ENCODE data around the gene FASTKD2. TPM values are rescaled to one million over a fixed set of nuclear protein-coding genes. Genes with fewer than 3 reads are reported as not detected.

Gene FASTKD2
- polyA plus RNA-seq, 3 donors from 2014 or later = 14.2 to 19.4 (median 18.5) TPM

DNA sequence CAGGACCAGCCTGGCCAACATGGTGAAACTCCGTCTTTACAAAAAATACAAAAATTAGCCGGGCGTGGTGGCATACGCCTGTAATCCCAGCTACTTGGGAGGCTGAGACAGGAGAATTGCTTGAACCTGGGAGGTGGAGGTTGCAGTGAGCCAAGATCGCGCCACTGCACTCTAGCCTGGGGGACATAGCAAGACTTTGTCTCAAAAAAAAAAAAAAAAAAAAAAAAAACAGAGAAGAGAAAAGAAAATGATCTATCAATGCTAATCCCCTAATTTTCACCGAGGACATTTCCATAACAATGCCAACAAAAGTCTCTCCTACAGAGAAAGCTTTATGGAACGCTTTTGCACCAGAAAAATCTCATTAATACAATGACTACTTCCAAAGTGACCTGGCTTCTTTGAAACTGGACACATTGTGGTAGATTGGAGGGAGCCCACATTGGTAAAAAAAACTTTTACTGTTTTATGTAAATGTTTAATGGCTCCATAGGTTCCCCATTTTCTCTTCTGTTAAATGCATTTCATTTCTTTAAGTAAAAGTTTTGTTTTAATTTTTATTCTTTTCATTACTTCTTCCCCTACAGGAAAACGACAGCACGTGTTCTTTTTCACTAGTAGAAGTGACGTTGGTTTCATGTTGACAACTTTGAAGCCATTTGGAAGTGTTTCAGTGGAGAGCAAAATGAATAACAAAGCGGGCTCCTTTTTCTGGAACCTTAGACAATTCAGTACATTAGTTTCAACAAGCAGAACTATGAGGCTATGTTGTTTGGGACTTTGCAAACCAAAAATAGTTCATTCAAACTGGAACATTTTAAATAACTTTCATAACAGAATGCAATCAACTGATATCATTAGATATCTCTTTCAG is 888 bp downstream of the FASTKD2 start:
- peak overlapping the region in 5 of 6 donors; percentile 97 to 98 (median 98) for H3K27ac Mint-ChIP-seq
- peaks cover 5 to 14% (median 9%) of the 10 kb centered on the region in 3 donors for H3K27me3 Mint-ChIP-seq (ENCODE audit: low read depth in 3 of 3)
- H3K36me3 Mint-ChIP-seq = peaks cover 10 to 20% (median 11%) of the 10 kb centered on the region in 3 donors
- H3K4me1 Mint-ChIP-seq = peaks cover 27 to 45% of the 10 kb centered on the region in 2 donors
- no peaks in the 10 kb centered on the region for H3K9me3 Mint-ChIP-seq
- DNase-seq = no peak
- peak overlapping the region; percentile 94 to 98 (median 95) for H3K4me3 Mint-ChIP-seq

DNA sequence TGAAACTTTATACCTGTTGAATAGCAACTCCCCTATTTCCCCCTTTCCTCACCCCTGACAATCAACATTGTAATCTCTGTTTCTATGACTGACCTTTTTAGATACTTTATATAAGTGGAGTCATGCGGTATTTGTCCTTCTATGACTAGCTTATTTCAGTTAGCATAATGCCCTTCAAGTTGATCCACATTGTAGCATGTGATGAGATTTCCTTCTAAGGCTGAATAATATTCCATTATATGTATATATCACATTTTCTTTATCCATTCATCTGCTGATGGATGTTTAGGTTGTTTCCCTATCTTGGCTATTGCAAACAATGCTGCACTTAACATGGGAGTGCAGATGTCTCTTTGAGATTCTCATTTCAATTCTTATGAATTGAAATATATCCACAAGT is 9.5 kb downstream of the FASTKD2 start:
- no peak overlapping the region for H3K4me3 Mint-ChIP-seq
- H3K36me3 Mint-ChIP-seq = peaks cover 31 to 62% (median 35%) of the 10 kb centered on the region in 3 donors
- peaks cover 0 to 4% (median 0%) of the 10 kb centered on the region in 6 donors for H3K9me3 Mint-ChIP-seq
- no peak for DNase-seq
- H3K27ac Mint-ChIP-seq = no peak overlapping the region
- H3K27me3 Mint-ChIP-seq (ENCODE audit: low read depth in 3 of 3) = no peaks in the 10 kb centered on the region
- peaks cover 17 to 43% of the 10 kb centered on the region in 2 donors for H3K4me1 Mint-ChIP-seq

DNA sequence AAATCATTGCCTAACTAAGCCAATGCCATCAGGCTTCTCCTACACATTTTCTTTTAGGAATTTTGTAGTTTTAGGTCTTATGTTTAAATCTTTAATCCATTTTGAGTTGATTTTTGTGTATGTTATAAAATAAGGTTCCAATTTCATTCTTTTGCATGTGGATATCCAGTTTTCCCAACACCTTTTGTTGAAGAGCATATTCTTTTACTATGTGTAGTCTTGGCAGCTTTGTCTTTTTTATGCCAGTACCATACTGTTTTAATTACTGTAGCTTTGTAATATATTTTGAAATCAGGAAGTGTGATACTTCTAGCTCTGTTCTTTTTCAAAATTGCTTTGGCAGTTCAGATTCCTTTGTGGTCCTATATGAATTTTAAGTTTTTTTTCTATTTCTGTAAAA is 11.0 kb downstream of the FASTKD2 start:
- Mint-ChIP-seq H3K9me3 (peaks cover 0 to 8% (median 4%) of the 10 kb centered on the region in 6 donors), H3K27ac (no peak overlapping the region), H3K4me3 (no peak overlapping the region), H3K27me3 (ENCODE audit: low read depth in 3 of 3) (no peaks in the 10 kb centered on the region), H3K4me1 (peaks cover 19 to 37% of the 10 kb centered on the region in 2 donors), H3K36me3 (peaks cover 37 to 64% (median 40%) of the 10 kb centered on the region in 3 donors)
- no peak for DNase-seq

DNA sequence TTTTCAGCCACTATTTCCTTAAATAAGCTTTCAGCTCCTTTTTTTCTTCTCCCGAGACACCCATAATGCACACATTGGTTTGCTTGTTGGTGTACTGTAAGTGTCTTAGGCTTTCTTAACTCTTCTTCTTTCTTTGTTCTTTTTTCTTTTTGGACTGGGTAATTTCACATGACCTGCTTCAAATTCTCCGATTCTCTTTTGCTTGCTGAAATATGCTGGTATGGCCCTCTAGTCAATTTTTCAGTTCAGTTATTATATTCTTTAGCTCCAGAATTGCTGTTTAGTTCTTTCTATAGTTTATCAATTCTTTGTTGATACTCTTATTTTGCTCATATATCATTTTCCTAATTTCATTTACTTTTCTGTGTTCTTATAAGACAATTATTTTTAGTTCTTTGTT is 15.3 kb downstream of the FASTKD2 start:
- Mint-ChIP-seq H3K27me3 (ENCODE audit: low read depth in 3 of 3) (no peaks in the 10 kb centered on the region), H3K27ac (peak overlapping the region in 1 of 6 donors; percentile 84), H3K36me3 (peaks cover 43 to 73% (median 48%) of the 10 kb centered on the region in 3 donors), H3K9me3 (peaks cover 0 to 8% (median 4%) of the 10 kb centered on the region in 6 donors), H3K4me1 (peaks cover 14 to 23% of the 10 kb centered on the region in 2 donors), H3K4me3 (no peak overlapping the region)
- DNase-seq = no peak

DNA sequence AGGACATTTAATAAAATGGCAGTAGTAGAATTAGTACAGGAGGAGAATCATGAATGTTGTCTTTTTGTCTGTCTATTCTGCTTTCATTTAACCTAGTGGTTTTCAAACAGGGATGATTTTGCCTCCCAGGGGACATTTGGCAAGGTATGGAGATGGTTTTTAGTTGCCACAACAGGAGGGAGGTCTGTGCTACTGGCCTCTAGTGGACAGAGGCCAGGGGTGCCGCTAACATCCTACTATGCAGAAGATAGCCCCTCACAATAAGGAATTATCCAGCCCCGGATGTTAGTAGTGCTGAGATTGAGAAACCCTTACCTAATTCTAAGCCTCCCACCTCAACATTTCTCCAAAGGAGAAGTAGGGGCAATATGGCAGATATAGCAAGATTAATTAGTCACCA is 18.3 kb downstream of the FASTKD2 start:
- H3K9me3 Mint-ChIP-seq = peaks cover 0 to 8% (median 4%) of the 10 kb centered on the region in 6 donors
- DNase-seq = no peak
- H3K27me3 Mint-ChIP-seq (ENCODE audit: low read depth in 3 of 3) = no peaks in the 10 kb centered on the region
- peaks cover 0 to 4% of the 10 kb centered on the region in 2 donors for H3K4me1 Mint-ChIP-seq
- H3K4me3 Mint-ChIP-seq = no peak overlapping the region
- no peak overlapping the region for H3K27ac Mint-ChIP-seq
- peaks cover 30 to 63% (median 45%) of the 10 kb centered on the region in 3 donors for H3K36me3 Mint-ChIP-seq

DNA sequence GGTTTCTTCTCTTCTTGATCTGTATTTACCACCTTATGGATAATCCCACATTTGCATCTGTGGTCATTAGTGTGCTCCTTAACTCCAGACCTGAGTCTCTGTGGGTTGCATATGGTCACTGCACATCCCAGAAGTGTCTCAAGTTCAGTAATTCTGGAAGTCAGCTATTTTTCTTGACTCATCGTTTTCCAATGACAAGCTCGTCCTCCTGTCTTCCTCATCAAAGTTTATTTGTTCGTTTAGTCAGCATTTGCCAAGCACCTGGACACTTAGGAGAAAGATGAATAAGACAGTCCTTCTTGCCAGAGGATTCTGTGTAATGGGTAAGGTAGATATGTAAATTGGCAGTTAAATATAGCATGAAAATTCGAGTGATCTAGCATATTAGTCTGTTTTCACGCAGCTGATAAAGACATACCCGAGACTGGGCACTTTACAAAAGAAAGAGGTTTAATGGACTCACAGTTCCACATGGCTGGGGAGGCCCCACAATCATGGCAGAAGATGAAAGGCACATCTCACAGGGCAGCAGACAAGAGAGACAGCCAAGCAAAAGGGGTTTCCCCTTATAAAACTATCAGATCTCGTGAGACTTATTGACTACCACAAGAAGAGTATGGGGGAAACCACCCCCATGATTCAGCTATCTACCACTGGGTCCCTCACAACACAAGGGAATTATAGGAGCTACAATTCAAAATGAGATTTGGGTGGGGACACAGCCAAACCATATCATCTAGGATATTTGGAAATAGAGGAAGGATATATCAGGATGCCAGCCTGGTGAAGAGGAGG is 19.4 kb downstream of the FASTKD2 start:
- peaks cover 22 to 62% (median 41%) of the 10 kb centered on the region in 3 donors for H3K36me3 Mint-ChIP-seq
- peaks cover 0 to 8% (median 2%) of the 10 kb centered on the region in 6 donors for H3K9me3 Mint-ChIP-seq
- H3K4me3 Mint-ChIP-seq = no peak overlapping the region
- DNase-seq = no peak
- peaks cover 0 to 2% of the 10 kb centered on the region in 2 donors for H3K4me1 Mint-ChIP-seq
- H3K27me3 Mint-ChIP-seq (ENCODE audit: low read depth in 3 of 3) = no peaks in the 10 kb centered on the region
- peak overlapping the region in 2 of 6 donors; percentile 45 to 78 for H3K27ac Mint-ChIP-seq

DNA sequence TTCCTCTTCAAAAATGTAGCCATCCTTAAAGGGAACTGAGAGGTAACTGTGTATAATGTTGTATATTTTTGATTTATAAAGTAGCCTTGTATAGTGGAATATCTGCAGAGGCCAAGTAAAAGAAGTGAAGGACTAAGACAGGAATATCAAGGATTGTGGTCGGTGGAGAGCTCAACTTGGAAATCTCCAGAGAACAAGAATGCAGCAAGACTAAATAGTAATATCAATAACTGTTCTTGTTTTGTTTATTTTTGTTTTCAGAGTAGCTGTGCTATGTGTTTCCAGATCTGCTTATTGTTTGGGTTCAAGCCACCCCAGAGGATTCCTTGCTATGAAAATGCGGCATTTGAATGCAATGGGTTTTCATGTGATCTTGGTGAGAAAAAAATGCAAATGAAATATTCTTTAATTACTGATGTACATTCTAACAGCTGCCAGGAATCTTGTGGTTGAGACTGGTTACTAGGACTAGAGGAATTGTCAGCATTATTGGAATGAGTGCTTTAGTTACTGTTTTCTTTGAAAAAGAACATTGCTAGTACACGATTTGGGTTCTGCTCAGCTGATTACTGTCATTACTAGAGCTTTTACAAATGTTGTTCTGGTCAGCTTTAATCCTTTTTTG is 25.0 kb downstream of the FASTKD2 start:
- Mint-ChIP-seq H3K9me3 (no peaks in the 10 kb centered on the region), H3K27me3 (ENCODE audit: low read depth in 3 of 3) (no peaks in the 10 kb centered on the region), H3K4me1 (peaks cover 2 to 12% of the 10 kb centered on the region in 2 donors), H3K36me3 (peaks cover 17 to 50% (median 40%) of the 10 kb centered on the region in 3 donors), H3K27ac (no peak overlapping the region), H3K4me3 (no peak overlapping the region)
- no peak for DNase-seq

DNA sequence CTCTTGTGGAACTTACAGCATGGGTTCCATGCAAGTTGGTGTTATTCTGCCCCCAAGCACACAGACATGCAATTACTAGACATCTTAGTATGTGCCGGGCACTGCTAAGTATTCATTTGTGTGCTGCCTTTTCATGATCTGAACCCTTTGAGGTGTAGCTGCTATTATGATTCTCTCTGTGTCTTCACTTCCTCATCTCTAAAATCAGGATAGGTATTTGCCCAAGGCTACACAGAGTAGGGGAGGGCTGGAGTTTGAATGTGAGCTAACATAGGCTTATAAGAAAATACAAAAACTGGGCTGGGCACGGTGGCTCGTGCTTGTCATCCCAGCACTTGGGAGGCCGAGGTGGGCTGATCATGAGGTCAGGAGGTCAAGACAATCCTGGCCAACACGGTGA is 27.2 kb downstream of the FASTKD2 start:
- H3K9me3 Mint-ChIP-seq = no peaks in the 10 kb centered on the region
- peaks cover 17 to 38% (median 33%) of the 10 kb centered on the region in 3 donors for H3K36me3 Mint-ChIP-seq
- peaks cover 2 to 12% of the 10 kb centered on the region in 2 donors for H3K4me1 Mint-ChIP-seq
- H3K27me3 Mint-ChIP-seq (ENCODE audit: low read depth in 3 of 3) = no peaks in the 10 kb centered on the region
- no peak for DNase-seq
- H3K27ac Mint-ChIP-seq = no peak overlapping the region
- no peak overlapping the region for H3K4me3 Mint-ChIP-seq

DNA sequence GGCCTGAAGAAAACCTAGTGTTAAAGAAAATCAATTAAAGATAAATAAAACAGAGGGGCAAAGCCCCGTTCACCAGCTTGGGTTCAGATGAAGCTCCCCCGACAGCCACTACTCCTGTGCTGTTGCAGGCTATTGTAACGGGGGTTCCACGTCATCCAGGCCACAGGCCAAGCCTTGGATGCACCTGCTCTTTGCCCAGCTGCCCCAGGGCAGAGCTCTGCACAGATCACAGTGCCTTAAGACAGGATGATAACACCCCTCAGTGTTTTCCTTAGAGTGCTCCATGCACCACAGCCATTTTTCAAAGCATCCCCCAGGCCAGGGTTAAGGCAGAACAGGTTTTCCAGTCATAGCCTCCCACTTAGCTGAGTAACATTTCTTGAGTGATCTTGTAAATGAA is 32.0 kb downstream of the FASTKD2 start:
- Mint-ChIP-seq H3K4me3 (no peak overlapping the region), H3K27ac (no peak overlapping the region), H3K9me3 (no peaks in the 10 kb centered on the region), H3K36me3 (peaks cover 0 to 7% (median 4%) of the 10 kb centered on the region in 3 donors), H3K27me3 (ENCODE audit: low read depth in 3 of 3) (peaks cover 0 to 2% (median 0%) of the 10 kb centered on the region in 3 donors), H3K4me1 (peaks cover 12 to 21% of the 10 kb centered on the region in 2 donors)
- no peak for DNase-seq

DNA sequence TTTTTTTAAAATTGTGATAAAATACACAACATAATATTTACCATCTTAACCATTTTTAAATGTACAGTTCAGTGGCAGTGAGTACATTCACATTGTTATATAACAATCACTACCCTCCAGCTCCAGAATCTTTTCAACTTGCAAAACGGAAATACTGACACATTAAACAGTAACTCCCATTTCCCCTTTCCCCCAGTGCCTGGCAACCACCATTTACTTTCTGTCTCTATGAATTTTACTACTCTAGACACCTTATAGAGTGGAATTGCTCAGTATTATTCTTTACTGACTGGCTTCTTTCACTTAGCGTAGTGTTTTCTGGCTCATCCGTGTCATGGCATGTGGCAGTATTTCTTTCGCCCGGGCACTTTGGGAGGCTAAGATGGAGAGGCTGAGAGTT is 32.6 kb downstream of the FASTKD2 start:
- no peak for DNase-seq
- Mint-ChIP-seq H3K4me3 (no peak overlapping the region), H3K4me1 (peaks cover 12 to 21% of the 10 kb centered on the region in 2 donors), H3K36me3 (peaks cover 0 to 4% (median 3%) of the 10 kb centered on the region in 3 donors), H3K9me3 (no peaks in the 10 kb centered on the region), H3K27ac (peak overlapping the region in 3 of 6 donors; percentile 0 to 62 (median 36)), H3K27me3 (ENCODE audit: low read depth in 3 of 3) (peaks cover 0 to 2% (median 0%) of the 10 kb centered on the region in 3 donors)

DNA sequence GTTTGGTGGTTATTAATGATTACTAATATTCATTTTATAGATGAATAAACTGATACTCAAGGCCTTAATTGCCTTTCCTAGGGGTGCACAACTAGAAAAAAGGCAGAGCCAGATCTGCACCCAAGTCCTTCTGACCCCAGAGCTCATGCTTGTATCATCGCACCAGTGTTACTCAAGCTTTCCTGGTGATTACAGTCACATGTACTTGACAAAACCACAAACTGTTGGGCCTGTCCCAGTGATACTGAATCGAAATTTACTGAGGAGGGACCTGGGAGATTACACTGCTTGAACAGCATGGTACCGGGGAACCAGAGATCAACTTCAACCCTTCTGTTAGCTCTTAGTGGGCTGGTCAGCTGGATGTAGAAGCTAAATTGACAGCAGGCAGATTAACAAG is 33.7 kb downstream of the FASTKD2 start:
- Mint-ChIP-seq H3K4me3 (no peak overlapping the region), H3K36me3 (peaks cover 0 to 4% (median 3%) of the 10 kb centered on the region in 3 donors), H3K27me3 (ENCODE audit: low read depth in 3 of 3) (peaks cover 0 to 2% (median 0%) of the 10 kb centered on the region in 3 donors), H3K4me1 (peaks cover 10 to 12% of the 10 kb centered on the region in 2 donors), H3K9me3 (no peaks in the 10 kb centered on the region), H3K27ac (no peak overlapping the region)
- DNase-seq = no peak

DNA sequence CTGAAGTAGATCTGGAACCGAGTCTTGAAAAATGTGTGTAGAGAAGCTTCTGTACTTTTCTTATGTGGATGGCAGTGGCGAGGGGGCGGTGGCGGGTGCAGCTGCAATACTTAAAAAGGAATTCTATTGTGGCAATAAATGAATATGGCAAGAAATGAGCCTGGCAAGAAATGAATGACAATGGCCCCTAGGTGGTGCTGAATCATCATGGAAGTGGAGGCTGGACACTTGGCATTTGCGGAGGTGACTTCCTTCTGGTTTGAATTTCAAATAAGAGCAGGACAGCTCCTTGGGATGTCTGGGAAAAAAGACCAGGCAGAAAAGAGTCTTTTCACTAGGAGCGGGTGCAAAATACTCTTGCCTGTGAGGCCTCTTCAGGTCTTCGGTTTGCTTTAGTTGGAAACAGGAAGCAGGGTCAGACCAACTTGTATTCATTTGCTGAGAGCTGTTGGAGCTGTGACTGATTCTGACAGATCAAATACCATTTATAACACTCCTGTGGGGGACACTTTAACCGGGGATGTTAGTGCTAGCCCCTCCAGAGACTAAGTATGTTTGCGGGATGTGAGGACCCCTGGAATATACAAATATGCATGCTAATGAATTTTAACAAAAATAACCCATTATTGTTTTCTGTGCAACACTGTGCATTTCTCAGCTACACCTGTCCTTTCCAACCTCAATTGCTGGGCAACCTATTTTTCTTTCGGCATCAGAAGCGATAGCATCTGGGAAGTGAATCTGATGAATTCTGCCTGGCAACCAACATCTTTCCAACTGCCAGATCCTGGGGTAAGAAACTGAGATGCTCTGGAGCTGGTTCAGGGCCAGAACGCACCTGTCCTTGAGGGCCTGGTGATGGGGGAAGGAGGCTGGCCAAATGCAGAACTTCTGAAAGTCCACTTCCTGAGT is 35.4 kb downstream of the FASTKD2 start:
- Mint-ChIP-seq H3K9me3 (no peaks in the 10 kb centered on the region), H3K4me3 (peak overlapping the region; percentile 26 to 81 (median 67)), H3K27ac (peak overlapping the region in 2 of 6 donors; percentile 21 to 49), H3K4me1 (peaks cover 9 to 10% of the 10 kb centered on the region in 2 donors), H3K27me3 (ENCODE audit: low read depth in 3 of 3) (peaks cover 0 to 2% (median 0%) of the 10 kb centered on the region in 3 donors), H3K36me3 (peaks cover 0 to 4% (median 0%) of the 10 kb centered on the region in 3 donors)
- DNase-seq = peak; percentile 26 to 39 (median 38)

Data from immature natural killer cell (primary cell).